GM23338 (cell line): ENCODE results near the gene SMTN. TPM values are rescaled to one million over a fixed set of nuclear protein-coding genes. Genes with fewer than 3 reads are reported as not detected.
A peak's percentile ranks its signal among the peaks of the same experiment; 100 is the strongest.

ENCODE experiments used
- ATAC-seq: fragments of 200-7000 bp; cut with Tn5 transposase; 3 replicates; pipeline ENCODE4 v1.9.1; 2020
- DNase-seq: peaks from one replicate; pipeline ENCODE4 v3.0.0-alpha.2; 2015; ENCODE audit warnings: low spot score
- H2AFZ ChIP-seq: fragments of 200-600 bp; sonication (generic); 2 replicates; pipeline ENCODE4 v1.8.0; 2016; ENCODE audit warnings: antibody characterized with exemption, mild to moderate bottlenecking, moderate library complexity
- H3F3A ChIP-seq: fragments of 200-600 bp; sonication (generic); replicated peaks from 2 replicates; pipeline ENCODE4 v1.8.0; 2017; ENCODE audit warnings: antibody characterized with exemption, mixed run types, low read depth
- H3K27ac ChIP-seq: fragments of 200-600 bp; sonication (generic); 2 replicates; pipeline ENCODE4 v1.6.1; 2016; ENCODE audit warnings: low read depth
- H3K27me3 ChIP-seq: fragments of 200-600 bp; sonication (generic); 2 replicates; pipeline ENCODE4 v1.8.0; 2016; ENCODE audit warnings: mild to moderate bottlenecking, mixed run types, moderate library complexity; ENCODE audit not compliant: insufficient read depth
- H3K36me3 ChIP-seq: fragments of 200-600 bp; sonication (generic); 2 replicates; pipeline ENCODE4 v1.8.0; 2016; ENCODE audit warnings: mild to moderate bottlenecking; ENCODE audit not compliant: insufficient read depth
- H3K4me1 ChIP-seq: fragments of 200-600 bp; sonication (generic); 2 replicates; pipeline ENCODE4 v1.8.0; 2016; ENCODE audit warnings: mild to moderate bottlenecking, moderate library complexity; ENCODE audit not compliant: insufficient read depth
- H3K4me2 ChIP-seq: fragments of 200-600 bp; sonication (generic); 2 replicates; pipeline ENCODE4 v1.7.1; 2017; ENCODE audit warnings: mixed run types
- H3K4me3 ChIP-seq: fragments of 200-600 bp; sonication (generic); 2 replicates; pipeline ENCODE4 v1.6.1; 2016; ENCODE audit warnings: mixed run types
- H3K79me2 ChIP-seq: fragments of 200-600 bp; sonication (generic); replicated peaks from 2 replicates; pipeline ENCODE4 v1.8.0; 2017; ENCODE audit warnings: mild to moderate bottlenecking; ENCODE audit not compliant: insufficient read depth
- H3K9me2 ChIP-seq: fragments of 200-600 bp; sonication (generic); 2 replicates; pipeline ENCODE4 v1.8.0; 2017; ENCODE audit not compliant: insufficient read depth
- H4K20me1 ChIP-seq: fragments of 200-600 bp; sonication (generic); replicated peaks from 2 replicates; pipeline ENCODE4 v1.8.0; 2017; ENCODE audit warnings: mild to moderate bottlenecking; ENCODE audit not compliant: insufficient read depth
- H3K27ac Mint-ChIP-seq: 2 replicates; pipeline ENCODE4 v1.8.0; 2020; ENCODE audit warnings: inconsistent platforms, mild to moderate bottlenecking, moderate library complexity, mixed read lengths
- H3K27me3 Mint-ChIP-seq: 3 replicates; pipeline ENCODE4 v1.8.0; 2022; ENCODE audit warnings: low read depth, mild to moderate bottlenecking, moderate library complexity, mixed read lengths, inconsistent platforms; ENCODE audit not compliant: insufficient read depth, poor library complexity
- H3K36me3 Mint-ChIP-seq: 3 replicates; pipeline ENCODE4 v1.8.0; 2021; ENCODE audit warnings: low read depth, mild to moderate bottlenecking, inconsistent platforms, moderate library complexity, mixed read lengths
- H3K4me1 Mint-ChIP-seq: 3 replicates; pipeline ENCODE4 v1.8.0; 2020; ENCODE audit warnings: mild to moderate bottlenecking, inconsistent platforms, mixed read lengths
- H3K4me3 Mint-ChIP-seq: 3 replicates; pipeline ENCODE4 v1.8.0; 2021; ENCODE audit warnings: moderate library complexity, mild to moderate bottlenecking, inconsistent platforms, mixed read lengths
- H3K9me3 Mint-ChIP-seq: 3 replicates; pipeline ENCODE4 v1.8.0; 2020; ENCODE audit warnings: moderate library complexity, mild to moderate bottlenecking, inconsistent platforms, mixed read lengths
- CREB1 ChIP-seq: fragments of 250-450 bp; sonication (Bioruptor Pico); IDR thresholded peaks from 2 replicates; pipeline ENCODE4 v1.5.0; 2020; ENCODE audit warnings: low read depth, mild to moderate bottlenecking, moderate library complexity
- CTCF ChIP-seq, 2 experiments: fragments of 200-600 bp in 1 of 2; sonication (generic) in 1 of 2; conservative IDR thresholded peaks; 2 replicates each; pipeline versions ENCODE4 v1.5.1 to v1.6.1; 2016 to 2017; ENCODE audit warnings: antibody characterized with exemption in 2 of 2, low read depth in 2 of 2, mild to moderate bottlenecking in 2 of 2, moderate library complexity in 1 of 2
- EZH2phosphoT487 ChIP-seq: fragments of 200-600 bp; sonication (generic); IDR thresholded peaks from one replicate; pipeline ENCODE4 v1.8.1; 2018; ENCODE audit warnings: antibody characterized with exemption; ENCODE audit not compliant: unreplicated experiment
- JUNB ChIP-seq: IDR thresholded peaks from one replicate; pipeline ENCODE4 v1.6.1; 2016; ENCODE audit warnings: antibody characterized with exemption; ENCODE audit not compliant: unreplicated experiment
- POLR2AphosphoS5 ChIP-seq: IDR thresholded peaks from 2 replicates; pipeline ENCODE4 v1.6.1; 2016; ENCODE audit warnings: antibody characterized with exemption, low read depth
- REST ChIP-seq: IDR thresholded peaks from one replicate; pipeline ENCODE4 v1.6.1; 2018; ENCODE audit warnings: antibody characterized with exemption; ENCODE audit not compliant: unreplicated experiment
- STAT1 ChIP-seq: IDR thresholded peaks from one replicate; pipeline ENCODE4 v1.6.1; 2016; ENCODE audit warnings: antibody characterized with exemption; ENCODE audit not compliant: unreplicated experiment
- ZNF114 ChIP-seq: fragments of 250-450 bp; sonication (Bioruptor Pico); IDR thresholded peaks from 2 replicates; pipeline ENCODE4 v1.5.0; 2020; ENCODE audit warnings: mild to moderate bottlenecking, moderate library complexity
- ZNF331 ChIP-seq: fragments of 250-450 bp; sonication (Bioruptor Pico); IDR thresholded peaks from 2 replicates; pipeline ENCODE4 v1.5.0; 2020; ENCODE audit warnings: low read depth, mild to moderate bottlenecking, moderate library complexity
- polyA plus RNA-seq: library from polyadenylated mRNA; unstranded; fragments of >200 nt; fragmentation: Nextera tagmentation; extraction: Ambion mirVana; gene quantifications from 2 replicates; pipeline ENCODE4 v1.2.1, GENCODE V29; 2016
- total RNA-seq: library from RNA; depleted of rRNA; stranded (reverse); fragments of >200 nt; shearing (Covaris generic); gene quantifications from 2 replicates; pipeline ENCODE4 v1.2.3, GENCODE V29; 2014
- TF ChIP-seq, protein P1 (sequence below): IDR thresholded peaks from 2 replicates; pipeline ENCODE4 v1.6.1; 2016; ENCODE audit warnings: antibody characterized with exemption

The SMTN gene
- total and polyA plus RNA-seq, 2 experiments from 2014 or later, result 27.4 to 32.2 TPM

DNA sequence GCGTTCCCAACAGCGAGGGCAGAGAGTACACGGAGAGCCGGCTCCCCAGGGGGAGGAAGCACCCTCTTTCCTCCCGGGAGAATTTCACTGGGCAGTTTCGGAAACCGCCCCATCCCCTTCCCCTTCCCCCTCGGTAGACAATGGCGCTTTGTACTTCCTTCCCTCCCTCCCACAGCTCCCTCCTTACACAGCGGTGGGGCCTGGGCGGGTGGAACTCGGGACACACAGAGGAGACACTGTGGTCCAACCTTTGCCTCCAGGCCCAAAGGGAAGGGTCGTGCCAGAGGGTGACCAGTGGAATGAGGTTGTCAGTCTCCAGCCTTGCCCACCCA is 4.3 kb downstream of the SMTN start (continued):
- TF ChIP-seq REST (no peak), ZNF114 (no peak), CTCF (conservative IDR thresholded peaks at IDR 0.05; ENCODE audit: low read depth in 2 of 2) (no peak), EZH2phosphoT487 (no peak), POLR2AphosphoS5 (no peak), JUNB (no peak), STAT1 (no peak), ZNF331 (CRISPR knock-in tag) (no peak)
- TF ChIP-seq, protein P1, sequence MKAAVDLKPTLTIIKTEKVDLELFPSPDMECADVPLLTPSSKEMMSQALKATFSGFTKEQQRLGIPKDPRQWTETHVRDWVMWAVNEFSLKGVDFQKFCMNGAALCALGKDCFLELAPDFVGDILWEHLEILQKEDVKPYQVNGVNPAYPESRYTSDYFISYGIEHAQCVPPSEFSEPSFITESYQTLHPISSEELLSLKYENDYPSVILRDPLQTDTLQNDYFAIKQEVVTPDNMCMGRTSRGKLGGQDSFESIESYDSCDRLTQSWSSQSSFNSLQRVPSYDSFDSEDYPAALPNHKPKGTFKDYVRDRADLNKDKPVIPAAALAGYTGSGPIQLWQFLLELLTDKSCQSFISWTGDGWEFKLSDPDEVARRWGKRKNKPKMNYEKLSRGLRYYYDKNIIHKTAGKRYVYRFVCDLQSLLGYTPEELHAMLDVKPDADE, result no peak

GRCh38 chr22:31085928-31086327 is 4.8 kb downstream of the SMTN start:
- DNase-seq (no peak), ATAC-seq (no peak)
- peaks cover 32% of the 10 kb centered on the region for H3K4me1 Mint-ChIP-seq
- Histone ChIP-seq H3K36me3 (no peaks in the 10 kb centered on the region), H3K9me2 (no peaks in the 10 kb centered on the region), H3K27ac (no peak overlapping the region), H3K4me2 (peak overlapping the region; percentile 100), H4K20me1 (peaks cover 4% of the 10 kb centered on the region; the same call in 1 of the 2 replicates), H3F3A (peaks cover 7% of the 10 kb centered on the region; the same call in 1 of the 2 replicates), H3K4me3 (no peak overlapping the region; the same call in 1 of the 2 replicates), H3K79me2 (peaks cover 12% of the 10 kb centered on the region), H3K27me3 (peaks cover 9% of the 10 kb centered on the region), H2AFZ (0 out of 2 replicates have a peak overlapping the region, but pooled peaks have one; percentile 32), H3K4me1 (peaks cover 21% of the 10 kb centered on the region)
- peaks cover 29% of the 10 kb centered on the region for H3K27me3 Mint-ChIP-seq
- no peaks in the 10 kb centered on the region; the same call in 2 of the 3 replicates for H3K36me3 Mint-ChIP-seq
- H3K4me3 Mint-ChIP-seq, result peak overlapping the region; percentile 77; the same call in 2 of the 3 replicates
- no peaks in the 10 kb centered on the region for H3K9me3 Mint-ChIP-seq
- H3K27ac Mint-ChIP-seq, result no peak overlapping the region
- TF ChIP-seq EZH2phosphoT487 (no peak), CREB1 (CRISPR knock-in tag) (no peak), JUNB (no peak), REST (no peak)
